Smooth muscle cell (in vitro differentiated cells): ENCODE results near the gene ARHGEF25. TPM values are rescaled to one million over a fixed set of nuclear protein-coding genes. Genes with fewer than 3 reads are reported as not detected.
A peak's percentile ranks its signal among the peaks of the same experiment; 100 is the strongest.

Source experiments
- DNase-seq: peaks from one replicate; lab custom pipeline; 2025; ENCODE audit not compliant: unreplicated experiment; lab: John Stamatoyannopoulos, UW
- H2AFZ ChIP-seq: fragments of 200-600 bp; sonication (generic); 2 replicates; pipeline ENCODE4 v1.6.0; 2016; ENCODE audit warnings: antibody characterized with exemption, low read depth, mild to moderate bottlenecking
- H3F3A ChIP-seq: fragments of 200-600 bp; sonication (generic); 2 replicates; pipeline ENCODE4 v1.6.0; 2017; ENCODE audit warnings: antibody characterized with exemption, low read depth
- H3K27ac ChIP-seq: fragments of 200-600 bp; sonication (generic); 2 replicates; pipeline ENCODE4 v1.5.1; 2016; ENCODE audit warnings: low read depth, mild to moderate bottlenecking
- H3K27me3 ChIP-seq: fragments of 200-600 bp; sonication (generic); 2 replicates; pipeline ENCODE4 v1.6.1; 2016; ENCODE audit warnings: low read depth, mild to moderate bottlenecking
- H3K36me3 ChIP-seq: fragments of 200-600 bp; sonication (generic); 2 replicates; pipeline ENCODE4 v1.5.1; 2016; ENCODE audit warnings: low read depth
- H3K4me1 ChIP-seq: fragments of 200-600 bp; sonication (generic); 2 replicates; pipeline ENCODE4 v1.5.1; 2016; ENCODE audit warnings: low read depth
- H3K4me2 ChIP-seq: fragments of 200-600 bp; sonication (generic); 2 replicates; pipeline ENCODE4 v1.6.0; 2016; ENCODE audit warnings: mild to moderate bottlenecking
- H3K4me3 ChIP-seq: fragments of 200-600 bp; sonication (generic); 2 replicates; pipeline ENCODE4 v1.5.1; 2016; ENCODE audit warnings: mild to moderate bottlenecking
- H3K79me2 ChIP-seq: fragments of 200-600 bp; sonication (generic); 2 replicates; pipeline ENCODE4 v1.6.0; 2016; ENCODE audit warnings: low read depth, mild to moderate bottlenecking
- H3K9ac ChIP-seq: fragments of 200-600 bp; sonication (generic); 2 replicates; pipeline ENCODE4 v1.6.0; 2016; ENCODE audit warnings: low read depth
- H3K9me3 ChIP-seq: fragments of 200-600 bp; sonication (generic); replicated peaks from 2 replicates; pipeline ENCODE4 v1.5.1; 2016; ENCODE audit warnings: low read depth
- H4K20me1 ChIP-seq: fragments of 200-600 bp; sonication (generic); 2 replicates; pipeline ENCODE4 v1.6.0; 2016; ENCODE audit warnings: low read depth
- WGBS: methylation state at CpG from one replicate; pipeline ENCODE4 v1.1.7; 2016; ENCODE audit warnings: low lambda C conversion rate; 5-methylcytosine and 5-hydroxymethylcytosine counted together
- polyA plus RNA-seq: library from polyadenylated mRNA; unstranded; fragments of >200 nt; fragmentation: Nextera tagmentation; extraction: Ambion mirVana; gene quantifications from 2 replicates; pipeline ENCODE4 v1.2.1, GENCODE V29; 2016
- total RNA-seq: library from RNA; depleted of rRNA; stranded (reverse); fragments of >200 nt; gene quantifications from 2 replicates; pipeline ENCODE4 v1.2.3, GENCODE V29; 2014
- TF ChIP-seq, protein P1 (sequence below): fragments of 200-600 bp; sonication (generic); IDR thresholded peaks from 2 replicates; pipeline ENCODE4 v1.5.1; 2017; ENCODE audit warnings: borderline replicate concordance, mild to moderate bottlenecking, antibody characterized with exemption; ENCODE audit not compliant: insufficient read depth, poor library complexity, severe bottlenecking

ARHGEF25 gene
- total and polyA plus RNA-seq, 2 experiments from 2014 or later = 3.8 to 13.9 TPM

DNA sequence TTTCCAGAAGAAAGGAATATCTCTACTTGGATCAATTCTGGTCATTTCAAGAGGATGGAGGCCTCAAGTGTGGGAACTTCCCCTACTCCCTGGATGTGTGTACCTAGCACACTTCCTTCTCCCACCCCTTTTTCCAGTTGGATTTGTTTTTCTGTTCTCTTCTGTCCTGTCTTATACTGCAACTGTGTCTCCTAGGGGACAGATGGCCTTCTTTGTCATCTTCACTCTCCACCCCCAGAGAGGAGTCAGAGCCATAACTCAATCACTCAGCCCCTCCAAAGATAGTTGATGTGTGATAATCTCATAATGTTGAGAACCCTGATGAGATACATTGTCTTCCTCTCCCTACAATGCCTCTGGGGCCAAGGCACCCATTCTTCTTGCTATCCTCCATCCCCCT lies 8.7 kb upstream of the ARHGEF25 start:
- peaks cover 14% of the 10 kb centered on the region for H3K4me1 ChIP-seq
- no peak overlapping the region for H3K4me2 ChIP-seq
- TF ChIP-seq, protein P1, sequence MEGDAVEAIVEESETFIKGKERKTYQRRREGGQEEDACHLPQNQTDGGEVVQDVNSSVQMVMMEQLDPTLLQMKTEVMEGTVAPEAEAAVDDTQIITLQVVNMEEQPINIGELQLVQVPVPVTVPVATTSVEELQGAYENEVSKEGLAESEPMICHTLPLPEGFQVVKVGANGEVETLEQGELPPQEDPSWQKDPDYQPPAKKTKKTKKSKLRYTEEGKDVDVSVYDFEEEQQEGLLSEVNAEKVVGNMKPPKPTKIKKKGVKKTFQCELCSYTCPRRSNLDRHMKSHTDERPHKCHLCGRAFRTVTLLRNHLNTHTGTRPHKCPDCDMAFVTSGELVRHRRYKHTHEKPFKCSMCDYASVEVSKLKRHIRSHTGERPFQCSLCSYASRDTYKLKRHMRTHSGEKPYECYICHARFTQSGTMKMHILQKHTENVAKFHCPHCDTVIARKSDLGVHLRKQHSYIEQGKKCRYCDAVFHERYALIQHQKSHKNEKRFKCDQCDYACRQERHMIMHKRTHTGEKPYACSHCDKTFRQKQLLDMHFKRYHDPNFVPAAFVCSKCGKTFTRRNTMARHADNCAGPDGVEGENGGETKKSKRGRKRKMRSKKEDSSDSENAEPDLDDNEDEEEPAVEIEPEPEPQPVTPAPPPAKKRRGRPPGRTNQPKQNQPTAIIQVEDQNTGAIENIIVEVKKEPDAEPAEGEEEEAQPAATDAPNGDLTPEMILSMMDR = no peak
- H3K4me3 ChIP-seq = no peak overlapping the region
- DNase-seq = no peak
- no peaks in the 10 kb centered on the region for H3K79me2 ChIP-seq
- no peaks in the 10 kb centered on the region for H4K20me1 ChIP-seq
- no peaks in the 10 kb centered on the region for H3K9me3 ChIP-seq
- H3K9ac ChIP-seq = no peak overlapping the region
- H3F3A ChIP-seq = peaks cover 5% of the 10 kb centered on the region
- no peak overlapping the region for H3K27ac ChIP-seq
- no peak overlapping the region for H2AFZ ChIP-seq
- H3K36me3 ChIP-seq = no peaks in the 10 kb centered on the region
- no peaks in the 10 kb centered on the region for H3K27me3 ChIP-seq

DNA sequence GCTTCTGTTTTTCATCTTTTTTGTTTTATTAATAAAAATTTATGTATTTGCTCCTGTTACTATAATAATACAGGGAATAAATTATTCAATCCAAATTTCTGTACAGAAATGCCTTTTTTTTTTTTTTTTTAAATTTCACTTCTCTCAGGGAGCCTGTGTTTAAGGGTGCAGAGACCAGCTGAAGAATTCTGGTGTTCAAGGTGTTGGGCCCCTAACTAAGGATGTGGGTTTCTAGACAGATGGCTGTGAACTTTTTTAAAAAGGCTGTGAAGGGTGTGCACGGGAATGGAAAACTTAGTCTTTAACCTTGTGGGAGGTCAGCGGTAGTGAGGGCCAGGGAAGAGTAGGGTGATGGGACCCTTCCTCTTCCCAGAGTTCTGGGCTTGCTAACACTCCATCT lies 7.9 kb upstream of the ARHGEF25 start:
- DNase-seq = no peak
- Histone ChIP-seq H3K4me2 (peak overlapping the region; percentile 100), H3K9me3 (no peaks in the 10 kb centered on the region), H3K27ac (peak overlapping the region; percentile 28), H3K9ac (no peak overlapping the region), H3K79me2 (no peaks in the 10 kb centered on the region), H4K20me1 (no peaks in the 10 kb centered on the region), H3K4me3 (no peak overlapping the region), H3K4me1 (peaks cover 14% of the 10 kb centered on the region), H3F3A (peaks cover 10% of the 10 kb centered on the region), H3K36me3 (no peaks in the 10 kb centered on the region), H2AFZ (peak overlapping the region; percentile 9), H3K27me3 (no peaks in the 10 kb centered on the region)
- WGBS = 73% methylated on average over 2 of the region's 2 CpGs
- TF ChIP-seq, protein P1 = no peak

DNA sequence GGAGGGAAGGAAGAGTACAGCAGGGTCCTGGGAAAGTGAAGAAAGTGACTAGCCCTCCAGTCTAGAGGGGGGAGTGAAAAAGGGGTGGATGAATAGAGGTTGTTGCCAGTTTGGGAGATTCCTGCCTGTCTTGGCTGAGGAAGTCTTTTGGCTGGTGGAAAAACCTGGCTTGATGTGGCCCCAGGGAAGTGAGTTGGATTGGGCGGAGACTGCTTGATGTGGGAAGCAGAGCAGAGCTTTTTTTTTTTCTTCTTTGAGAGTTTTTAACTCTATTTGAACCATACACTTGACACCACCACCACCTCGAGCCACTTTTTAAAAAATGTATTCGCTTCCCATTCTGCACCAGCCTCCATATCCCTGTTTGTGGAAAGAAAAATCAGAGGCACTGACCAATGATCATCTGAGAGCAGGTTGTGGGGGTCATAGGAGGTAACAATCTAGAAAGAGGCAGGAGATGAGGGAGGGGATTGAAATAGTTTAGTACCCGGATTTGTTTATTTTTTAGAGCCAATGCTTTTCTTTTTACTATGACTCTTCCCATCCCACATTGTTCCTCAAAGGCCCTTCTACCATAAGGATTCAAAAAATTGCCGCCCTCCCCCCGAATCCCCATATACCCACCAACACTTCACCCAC lies 7.3 kb upstream of the ARHGEF25 start:
- Histone ChIP-seq H2AFZ (peak overlapping the region; percentile 65), H3F3A (peaks cover 13% of the 10 kb centered on the region), H3K4me1 (peaks cover 14% of the 10 kb centered on the region), H3K9ac (peak overlapping the region; percentile 91), H4K20me1 (no peaks in the 10 kb centered on the region), H3K27ac (peak overlapping the region; percentile 28), H3K4me2 (peak overlapping the region; percentile 100), H3K27me3 (no peaks in the 10 kb centered on the region), H3K36me3 (no peaks in the 10 kb centered on the region), H3K4me3 (peak overlapping the region; percentile 89), H3K9me3 (no peaks in the 10 kb centered on the region), H3K79me2 (no peaks in the 10 kb centered on the region)
- DNase-seq = no peak
- TF ChIP-seq, protein P1 = no peak
- 28% methylated on average over 6 of the region's 6 CpGs for WGBS

DNA sequence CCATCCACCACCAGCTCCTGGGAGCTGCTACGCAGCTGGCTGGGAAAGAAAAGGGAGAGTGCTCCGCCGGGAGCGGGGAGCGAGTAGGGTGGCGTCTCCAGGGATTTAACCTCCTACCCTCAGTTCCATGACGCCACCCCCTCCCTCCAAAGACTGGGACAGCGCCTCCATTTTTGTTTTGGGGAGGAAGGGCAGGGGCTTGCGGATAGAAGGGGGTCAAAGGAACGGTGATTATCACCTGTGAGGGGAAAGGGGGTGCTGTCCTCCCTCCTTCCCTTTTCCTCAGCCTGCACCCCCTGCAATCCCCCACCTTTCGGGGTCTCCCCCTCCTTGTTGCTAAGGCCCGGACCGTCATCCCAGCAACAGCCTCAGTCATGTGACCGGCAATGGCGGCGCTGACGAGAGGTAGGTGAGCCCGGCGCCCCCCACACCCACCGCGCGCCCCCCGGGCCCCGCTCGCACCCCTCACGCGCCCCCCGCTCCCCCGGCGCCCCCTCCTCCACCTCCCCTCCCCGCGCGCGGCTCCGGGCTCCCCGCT lies 6.7 kb upstream of the ARHGEF25 start, which contains the start of gene DTX3:
Gene DTX3 (plus strand): TSS at position 371 of the 538 bp plus-strand sequence. CDS start 1,694 bp downstream, outside the sequence.
- H3K4me1 ChIP-seq = peaks cover 14% of the 10 kb centered on the region
- peak within 1 kb of the TSS; percentile 28 for H3K27ac ChIP-seq
- no peaks in the 10 kb centered on the region for H3K79me2 ChIP-seq
- no peaks in the 10 kb centered on the region for H4K20me1 ChIP-seq
- H3K27me3 ChIP-seq = no peaks in the 10 kb centered on the region
- DNase-seq = no peak
- 1% methylated on average over 30 of the region's 36 CpGs for WGBS
- TF ChIP-seq, protein P1 = no peak
- peak within 1 kb of the TSS; percentile 100 for H3K4me2 ChIP-seq
- peak within 1 kb of the TSS; percentile 91 for H3K9ac ChIP-seq
- peak within 1 kb of the TSS; percentile 89 for H3K4me3 ChIP-seq
- H3F3A ChIP-seq = peaks cover 16% of the 10 kb centered on the region
- peak within 1 kb of the TSS; percentile 65 for H2AFZ ChIP-seq
- H3K9me3 ChIP-seq = no peaks in the 10 kb centered on the region
- H3K36me3 ChIP-seq = no peaks in the 10 kb centered on the region
